ENCODE data around the gene NUDT22.

The NUDT22 gene

DNA sequence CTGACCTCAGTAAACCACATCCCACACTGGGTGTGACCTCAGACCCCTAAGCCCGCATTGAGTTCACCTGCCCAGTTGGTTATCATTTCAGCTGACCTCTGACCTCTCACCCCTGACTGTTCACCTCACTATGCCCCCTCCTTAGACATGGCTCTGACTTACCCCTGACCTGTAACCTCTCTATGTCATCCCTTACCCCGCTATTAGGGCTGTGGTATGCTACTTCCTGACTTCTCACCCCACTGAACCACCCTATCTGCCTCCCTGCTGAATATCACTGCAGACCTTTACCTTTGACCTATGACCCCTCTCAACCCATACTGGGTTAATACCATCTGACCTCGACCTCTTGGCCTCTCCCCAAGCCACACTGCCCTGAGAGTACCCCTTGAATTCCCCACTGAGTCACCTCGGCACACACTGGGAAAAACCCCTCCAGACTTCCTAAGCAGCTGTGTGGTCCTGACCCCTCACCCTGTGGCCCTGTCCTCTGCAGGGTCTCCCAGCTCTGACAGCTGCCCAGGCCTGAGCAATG is 33.5 kb downstream of the NUDT22 start:
- no peaks in the 10 kb centered on the region for H3K9me3 ChIP-seq (ENCODE audit: insufficient read depth, low read length)
- no peak for TF ChIP-seq YY1 (IDR thresholded peaks at IDR 0.05; ENCODE audit: insufficient read depth, insufficient read length)
- TF ChIP-seq ZNF274 (IDR thresholded peaks at IDR 0.05; ENCODE audit: low read depth, low read length), result no peak
- TF ChIP-seq SUZ12 (IDR thresholded peaks at IDR 0.05; ENCODE audit: extremely low read depth, insufficient read depth, insufficient read length), result no peak
- no peaks in the 10 kb centered on the region for H3K27me3 ChIP-seq (ENCODE audit: insufficient read depth, insufficient read length)
- peaks cover 87% of the 10 kb centered on the region for H3K36me3 ChIP-seq (ENCODE audit: insufficient read depth, insufficient read length, low read length)
- DNase-seq (ENCODE audit: low read depth, low spot score), result no peak
- H3K4me3 ChIP-seq (ENCODE audit: insufficient read length, low read depth), result no peak overlapping the region
- peaks cover 20% of the 10 kb centered on the region for H3K4me1 ChIP-seq (ENCODE audit: insufficient read depth, insufficient read length)
- H3K9ac ChIP-seq (ENCODE audit: insufficient read length, low read depth), result no peak overlapping the region

- Histone ChIP-seq H3K9ac (ENCODE audit: insufficient read length, low read depth) (no peak overlapping the region), H3K27me3 (ENCODE audit: insufficient read depth, insufficient read length) (no peaks in the 10 kb centered on the region), H3K36me3 (ENCODE audit: insufficient read depth, insufficient read length, low read length) (peaks cover 84% of the 10 kb centered on the region), H3K4me3 (ENCODE audit: insufficient read length, low read depth) (no peak overlapping the region), H3K4me1 (ENCODE audit: insufficient read depth, insufficient read length) (peaks cover 20% of the 10 kb centered on the region), H3K9me3 (ENCODE audit: insufficient read depth, low read length) (no peaks in the 10 kb centered on the region)
- DNase-seq (ENCODE audit: low read depth, low spot score), result no peak
- no peak for TF ChIP-seq SUZ12 (IDR thresholded peaks at IDR 0.05; ENCODE audit: extremely low read depth, insufficient read depth, insufficient read length)
- TF ChIP-seq YY1 (IDR thresholded peaks at IDR 0.05; ENCODE audit: insufficient read depth, insufficient read length), result no peak
- TF ChIP-seq ZNF274 (IDR thresholded peaks at IDR 0.05; ENCODE audit: low read depth, low read length), result no peak
These were observed 34.2 kb downstream of the NUDT22 start for GRCh38 chr11:64260147-64260708.

DNA sequence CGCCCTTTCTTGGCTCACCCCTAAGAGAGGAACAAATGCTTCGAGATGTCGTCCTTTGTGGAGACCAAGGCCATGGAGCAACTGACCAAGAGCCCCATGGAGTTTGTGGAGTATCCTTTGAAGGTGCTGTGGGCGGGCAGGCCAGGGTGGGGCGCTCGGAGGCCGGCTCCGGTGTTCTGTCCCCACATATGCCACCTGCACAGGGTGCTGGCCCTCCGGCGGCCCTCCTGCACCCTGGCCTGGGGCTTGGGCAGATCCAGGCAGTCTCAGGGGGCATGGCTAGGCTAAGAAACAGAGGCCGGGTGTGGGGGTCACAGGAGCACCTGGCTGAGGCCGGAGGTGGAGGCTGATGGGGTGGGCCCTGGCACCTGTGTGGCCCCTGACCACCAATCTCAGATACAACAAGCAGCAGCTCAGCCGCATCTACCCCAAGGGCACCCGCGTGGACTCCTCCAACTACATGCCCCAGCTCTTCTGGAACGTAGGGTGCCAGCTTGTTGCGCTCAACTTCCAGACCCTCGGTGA is 35.5 kb downstream of the NUDT22 start:
- H3K27me3 ChIP-seq (ENCODE audit: insufficient read depth, insufficient read length), result no peaks in the 10 kb centered on the region
- H3K4me1 ChIP-seq (ENCODE audit: insufficient read depth, insufficient read length), result peaks cover 18% of the 10 kb centered on the region
- H3K9me3 ChIP-seq (ENCODE audit: insufficient read depth, low read length), result no peaks in the 10 kb centered on the region
- no peak overlapping the region for H3K4me3 ChIP-seq (ENCODE audit: insufficient read length, low read depth)
- H3K9ac ChIP-seq (ENCODE audit: insufficient read length, low read depth), result no peak overlapping the region
- H3K36me3 ChIP-seq (ENCODE audit: insufficient read depth, insufficient read length, low read length), result peaks cover 84% of the 10 kb centered on the region
- TF ChIP-seq SUZ12 (IDR thresholded peaks at IDR 0.05; ENCODE audit: extremely low read depth, insufficient read depth, insufficient read length) (no peak), ZNF274 (IDR thresholded peaks at IDR 0.05; ENCODE audit: low read depth, low read length) (no peak), YY1 (IDR thresholded peaks at IDR 0.05; ENCODE audit: insufficient read depth, insufficient read length) (no peak)
- no peak for DNase-seq (ENCODE audit: low read depth, low spot score)

DNA sequence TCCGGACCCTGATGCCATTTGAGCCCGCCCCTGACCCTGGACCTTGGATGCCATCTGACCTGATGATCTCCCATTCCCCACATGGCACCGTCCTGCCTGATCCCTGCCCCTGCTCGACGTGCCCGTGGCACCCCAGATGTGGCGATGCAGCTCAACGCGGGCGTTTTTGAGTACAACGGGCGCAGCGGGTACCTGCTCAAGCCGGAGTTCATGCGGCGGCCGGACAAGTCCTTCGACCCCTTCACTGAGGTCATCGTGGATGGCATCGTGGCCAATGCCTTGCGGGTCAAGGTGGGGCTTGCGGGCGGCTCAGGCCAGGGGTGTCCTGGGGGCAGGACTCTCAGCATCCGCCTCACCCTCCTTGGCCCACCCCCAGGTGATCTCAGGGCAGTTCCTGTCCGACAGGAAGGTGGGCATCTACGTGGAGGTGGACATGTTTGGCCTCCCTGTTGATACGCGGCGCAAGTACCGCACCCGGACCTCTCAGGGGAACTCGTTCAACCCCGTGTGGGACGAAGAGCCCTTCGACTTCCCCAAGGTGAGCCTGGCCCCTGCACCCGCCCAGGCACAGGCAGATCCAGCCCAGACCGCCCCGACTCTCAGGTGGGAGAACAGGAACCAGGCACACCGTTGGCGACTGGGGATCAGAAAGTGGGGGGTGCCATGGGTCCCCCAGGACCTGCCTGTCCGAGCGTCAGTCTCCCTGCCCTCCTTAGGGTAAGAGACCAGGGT is 36.4 kb downstream of the NUDT22 start:
- Histone ChIP-seq H3K9ac (ENCODE audit: insufficient read length, low read depth) (no peak overlapping the region), H3K27me3 (ENCODE audit: insufficient read depth, insufficient read length) (no peaks in the 10 kb centered on the region), H3K36me3 (ENCODE audit: insufficient read depth, insufficient read length, low read length) (peaks cover 89% of the 10 kb centered on the region), H3K4me3 (ENCODE audit: insufficient read length, low read depth) (no peak overlapping the region), H3K4me1 (ENCODE audit: insufficient read depth, insufficient read length) (peaks cover 17% of the 10 kb centered on the region), H3K9me3 (ENCODE audit: insufficient read depth, low read length) (no peaks in the 10 kb centered on the region)
- TF ChIP-seq YY1 (IDR thresholded peaks at IDR 0.05; ENCODE audit: insufficient read depth, insufficient read length) (no peak), ZNF274 (IDR thresholded peaks at IDR 0.05; ENCODE audit: low read depth, low read length) (no peak), SUZ12 (IDR thresholded peaks at IDR 0.05; ENCODE audit: extremely low read depth, insufficient read depth, insufficient read length) (no peak)
- no peak for DNase-seq (ENCODE audit: low read depth, low spot score)

DNA sequence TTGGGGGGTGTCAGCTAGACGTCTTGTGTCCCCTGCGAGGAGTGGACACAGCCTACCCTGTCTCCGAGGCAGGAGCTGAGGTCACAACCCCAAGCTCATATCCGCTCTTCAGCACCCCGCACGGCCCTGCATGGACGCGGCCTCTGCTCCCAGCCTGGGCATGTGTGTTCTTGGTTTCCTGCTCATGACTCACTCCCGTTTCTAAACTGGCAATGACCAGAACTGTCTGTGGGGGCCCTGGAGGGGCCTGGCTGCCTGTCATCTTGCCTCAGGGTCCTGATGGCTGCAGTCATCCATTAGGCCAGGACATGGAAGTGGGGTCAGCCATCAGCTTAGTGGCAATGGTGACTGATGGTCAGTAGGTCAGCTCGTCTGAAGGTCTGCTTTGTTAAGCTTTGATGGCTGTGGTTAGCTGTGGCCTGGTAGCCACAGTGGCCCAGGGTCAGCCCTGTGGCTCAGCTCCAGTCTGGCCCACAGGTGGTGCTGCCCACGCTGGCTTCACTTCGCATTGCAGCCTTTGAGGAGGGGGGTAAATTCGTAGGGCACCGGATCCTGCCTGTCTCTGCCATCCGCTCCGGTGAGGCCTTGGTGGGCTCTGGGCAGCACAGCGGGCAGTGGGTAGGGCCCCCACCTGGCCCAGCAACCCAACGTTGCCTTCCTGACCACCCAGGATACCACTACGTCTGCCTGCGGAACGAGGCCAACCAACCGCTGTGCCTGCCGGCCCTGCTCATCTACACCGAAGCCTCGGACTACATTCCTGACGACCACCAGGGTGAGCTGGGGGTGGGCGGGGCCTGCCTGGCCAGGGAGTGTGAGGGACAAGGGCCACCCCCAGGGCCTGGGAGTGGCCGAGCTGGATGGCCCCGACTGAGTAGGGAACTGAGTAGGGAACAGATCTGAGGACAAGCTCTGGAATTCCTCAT is 37.2 kb downstream of the NUDT22 start:
- H3K27me3 ChIP-seq (ENCODE audit: insufficient read depth, insufficient read length), result no peaks in the 10 kb centered on the region
- H3K9ac ChIP-seq (ENCODE audit: insufficient read length, low read depth), result peak overlapping the region; percentile 61
- H3K36me3 ChIP-seq (ENCODE audit: insufficient read depth, insufficient read length, low read length), result peaks cover 87% of the 10 kb centered on the region
- H3K4me3 ChIP-seq (ENCODE audit: insufficient read length, low read depth), result no peak overlapping the region
- peaks cover 23% of the 10 kb centered on the region for H3K4me1 ChIP-seq (ENCODE audit: insufficient read depth, insufficient read length)
- H3K9me3 ChIP-seq (ENCODE audit: insufficient read depth, low read length), result no peaks in the 10 kb centered on the region
- TF ChIP-seq YY1 (IDR thresholded peaks at IDR 0.05; ENCODE audit: insufficient read depth, insufficient read length), result no peak
- no peak for TF ChIP-seq SUZ12 (IDR thresholded peaks at IDR 0.05; ENCODE audit: extremely low read depth, insufficient read depth, insufficient read length)
- TF ChIP-seq ZNF274 (IDR thresholded peaks at IDR 0.05; ENCODE audit: low read depth, low read length), result no peak
- DNase-seq (ENCODE audit: low read depth, low spot score), result no peak

GRCh38 chr11:64263947-64264317 is 37.9 kb downstream of the NUDT22 start:
- H3K9ac ChIP-seq (ENCODE audit: insufficient read length, low read depth), result peak overlapping the region; percentile 61

More at GRCh38 chr11:64263947-64264317, 37.9 kb downstream of the NUDT22 start:
- no peaks in the 10 kb centered on the region for H3K27me3 ChIP-seq (ENCODE audit: insufficient read depth, insufficient read length)
- H3K36me3 ChIP-seq (ENCODE audit: insufficient read depth, insufficient read length, low read length), result peaks cover 83% of the 10 kb centered on the region
- TF ChIP-seq SUZ12 (IDR thresholded peaks at IDR 0.05; ENCODE audit: extremely low read depth, insufficient read depth, insufficient read length), result no peak
- no peak for TF ChIP-seq ZNF274 (IDR thresholded peaks at IDR 0.05; ENCODE audit: low read depth, low read length)
- no peak for TF ChIP-seq YY1 (IDR thresholded peaks at IDR 0.05; ENCODE audit: insufficient read depth, insufficient read length)
- DNase-seq (ENCODE audit: low read depth, low spot score), result no peak
- H3K4me1 ChIP-seq (ENCODE audit: insufficient read depth, insufficient read length), result peaks cover 27% of the 10 kb centered on the region
- no peaks in the 10 kb centered on the region for H3K9me3 ChIP-seq (ENCODE audit: insufficient read depth, low read length)
- no peak overlapping the region for H3K4me3 ChIP-seq (ENCODE audit: insufficient read length, low read depth)

All from NT2/D1 (cell line).